HG02885 (cell line): ENCODE data around the gene FAM83G.

Source experiments
- ATAC-seq: cut with Tn5 transposase; IDR thresholded peaks from one replicate; pipeline ENCODE4 v1.9.1; 2021; ENCODE audit warnings: mild to moderate bottlenecking; ENCODE audit not compliant: unreplicated experiment, poor library complexity

The FAM83G gene

DNA sequence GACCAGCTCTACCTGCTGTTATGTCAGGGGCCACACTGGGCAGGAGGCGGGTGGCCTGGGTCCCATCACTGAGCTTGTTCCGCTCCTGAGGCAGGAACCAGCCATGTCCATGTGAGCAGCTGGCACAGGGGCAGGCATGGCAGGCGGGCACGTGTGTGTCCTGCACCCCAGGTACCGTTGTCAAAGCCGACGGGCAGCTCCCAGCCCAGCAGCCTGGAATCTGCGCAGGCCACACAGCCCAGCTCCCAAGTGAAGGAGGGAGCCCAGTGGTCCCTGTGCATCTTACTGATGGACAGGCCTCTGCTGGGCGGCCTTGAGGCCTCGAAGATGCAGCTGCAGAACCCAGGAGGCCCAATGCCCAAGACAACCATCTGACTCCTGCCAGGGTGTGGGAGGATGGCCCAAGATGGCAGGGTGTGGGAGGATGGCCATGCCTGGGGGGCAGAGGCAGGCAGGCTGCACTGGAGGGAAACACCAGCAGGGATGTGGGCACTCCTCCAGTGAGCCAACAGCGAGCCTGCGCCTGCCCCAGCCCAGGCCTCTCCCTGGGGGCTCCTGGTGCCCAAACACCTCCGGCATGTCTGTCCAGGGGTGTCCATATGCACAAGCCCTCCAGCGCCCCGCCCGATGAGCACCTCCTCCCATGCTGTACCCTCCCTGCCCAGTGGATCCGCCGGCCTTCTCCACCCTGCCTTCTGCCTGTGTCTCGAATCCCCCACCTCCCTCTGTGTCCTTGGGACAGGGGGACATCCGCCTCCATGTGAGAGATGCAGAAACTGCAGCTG is 12.8 kb downstream of the FAM83G start:
- no peak for ATAC-seq

DNA sequence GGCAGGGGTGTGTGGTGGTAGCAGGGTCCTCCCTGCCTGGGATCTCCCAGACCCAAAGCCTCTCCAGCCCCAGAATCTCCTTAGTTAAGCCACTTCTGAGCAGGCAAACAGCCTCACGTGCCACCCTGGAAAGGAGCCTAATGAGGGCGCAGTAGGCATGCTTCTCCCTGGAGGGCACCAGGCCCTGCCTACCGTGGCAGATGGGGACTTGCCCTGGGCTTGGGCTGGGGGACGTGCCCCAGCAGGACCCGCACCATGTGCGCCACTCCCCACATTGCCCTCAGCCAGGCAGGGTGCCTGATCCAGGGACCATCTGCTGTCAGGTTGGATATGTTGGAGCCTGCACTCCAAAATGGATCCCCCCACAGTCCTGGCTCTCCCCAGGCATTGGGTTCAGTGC is 14.2 kb downstream of the FAM83G start:
- no peak for ATAC-seq

DNA sequence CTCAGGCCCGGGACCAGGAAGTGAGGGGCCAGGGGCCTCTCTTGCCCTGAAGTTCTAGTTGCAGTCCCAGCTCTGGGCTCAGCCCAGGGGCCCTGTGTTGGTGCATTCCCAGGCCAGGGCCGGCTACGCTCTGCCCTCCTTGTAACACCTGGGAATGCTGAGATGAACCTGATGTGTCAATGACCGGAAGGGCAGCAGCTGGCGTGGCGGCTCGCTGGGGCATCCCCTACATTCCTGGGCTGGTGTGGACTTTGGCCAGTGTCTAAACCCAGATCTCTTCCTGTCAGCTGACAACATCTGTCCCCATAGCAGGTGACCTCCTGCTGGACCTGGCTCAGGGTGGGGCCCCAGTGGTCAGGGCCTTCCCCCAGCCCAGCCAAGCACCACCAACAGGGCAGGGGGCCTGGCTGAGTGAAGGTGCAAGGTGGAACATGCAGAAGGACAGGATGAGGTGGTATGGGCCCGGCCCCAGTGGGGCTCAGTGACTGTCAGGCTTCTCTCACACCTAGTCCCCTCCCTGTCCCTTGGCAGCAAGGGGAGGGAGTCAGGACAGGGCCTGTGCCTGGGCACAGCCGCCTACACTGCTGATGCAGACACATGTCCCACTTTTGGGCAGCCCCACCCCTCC is 15.9 kb downstream of the FAM83G start:
- no peak for ATAC-seq

DNA sequence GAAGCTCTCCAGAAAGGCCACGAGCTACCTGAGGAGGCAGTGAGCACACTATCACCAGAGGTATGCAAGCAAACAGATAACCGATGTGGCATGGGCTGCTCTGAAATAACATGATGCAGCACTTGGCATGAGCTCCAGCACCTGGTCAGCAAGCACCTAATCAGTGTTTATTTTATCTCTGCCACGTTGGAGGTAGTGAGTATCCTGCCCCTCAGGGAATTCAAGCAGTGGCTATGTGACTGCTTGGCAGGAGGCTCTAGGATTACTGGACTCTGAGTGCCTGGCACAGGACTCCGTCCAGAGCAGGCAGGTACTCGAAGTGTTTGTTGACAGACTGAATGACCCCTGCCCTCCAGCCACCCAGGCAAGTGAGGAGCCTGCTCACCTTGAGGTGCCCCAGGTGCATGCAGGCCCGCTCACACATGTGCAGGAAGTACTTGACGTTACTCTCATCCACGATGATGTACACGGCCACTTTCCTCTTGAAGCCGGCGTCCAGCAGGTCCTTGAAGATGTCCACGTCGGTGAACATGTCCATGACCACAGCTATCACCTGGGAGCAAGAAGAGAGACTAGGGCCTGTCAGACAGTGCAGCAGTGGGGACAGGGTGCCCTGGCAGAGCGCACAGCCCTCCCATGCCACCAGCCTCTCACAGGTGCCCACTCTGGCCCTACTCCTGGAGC is 16.6 kb downstream of the FAM83G start:
- ATAC-seq: no peak

DNA sequence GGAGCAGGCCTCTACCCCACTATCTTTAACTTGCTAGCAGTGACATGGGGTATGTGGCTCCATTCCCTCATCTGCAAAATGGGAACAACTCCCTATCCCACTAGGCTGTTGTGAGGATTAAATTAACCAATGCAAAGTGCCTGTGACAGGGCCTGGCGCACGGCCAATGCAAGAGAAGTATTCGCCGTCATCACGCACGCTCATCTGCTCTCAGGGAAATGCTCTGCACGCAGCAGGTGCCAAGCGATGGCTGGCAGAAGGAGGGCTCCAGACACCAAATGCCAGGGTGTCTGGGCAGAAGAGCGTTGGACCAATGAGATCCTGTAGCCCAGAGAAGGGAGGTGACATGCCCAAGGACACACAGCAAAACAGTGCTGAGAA is 17.3 kb downstream of the FAM83G start:
- no peak for ATAC-seq

DNA sequence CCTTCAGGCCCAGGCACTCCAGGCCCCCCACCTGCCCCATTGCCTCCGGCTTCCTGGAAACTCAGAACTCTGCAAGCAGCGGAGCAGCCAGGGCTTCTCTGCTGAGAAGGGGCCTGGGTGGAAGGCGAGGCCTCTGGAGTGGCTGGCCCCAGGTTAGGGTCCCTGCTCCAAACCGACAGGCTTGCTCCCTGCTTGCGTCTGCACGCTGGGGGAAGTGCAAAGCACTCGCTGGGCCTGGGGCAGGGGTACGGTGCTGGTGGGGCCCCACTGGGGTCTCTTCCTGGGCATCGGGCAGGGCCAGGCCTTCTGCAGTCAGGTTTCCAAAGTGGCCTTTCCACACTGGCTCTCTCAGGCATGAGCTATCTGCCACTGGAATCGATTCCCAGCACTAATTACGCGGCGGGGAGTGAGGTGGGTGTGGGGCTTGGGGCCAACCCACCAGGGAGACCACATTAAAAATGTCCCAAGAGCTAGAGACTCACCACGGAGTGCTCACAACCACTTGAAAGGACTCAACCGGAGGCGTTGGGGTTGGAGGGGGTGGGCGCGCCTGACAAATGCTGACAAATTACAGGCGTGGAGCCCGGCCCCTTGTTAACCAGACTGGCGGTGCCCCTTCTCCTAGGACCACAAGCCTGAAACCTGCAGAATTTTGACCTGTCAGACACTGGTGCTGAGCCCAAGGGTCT is 17.9 kb downstream of the FAM83G start:
- ATAC-seq: no peak

DNA sequence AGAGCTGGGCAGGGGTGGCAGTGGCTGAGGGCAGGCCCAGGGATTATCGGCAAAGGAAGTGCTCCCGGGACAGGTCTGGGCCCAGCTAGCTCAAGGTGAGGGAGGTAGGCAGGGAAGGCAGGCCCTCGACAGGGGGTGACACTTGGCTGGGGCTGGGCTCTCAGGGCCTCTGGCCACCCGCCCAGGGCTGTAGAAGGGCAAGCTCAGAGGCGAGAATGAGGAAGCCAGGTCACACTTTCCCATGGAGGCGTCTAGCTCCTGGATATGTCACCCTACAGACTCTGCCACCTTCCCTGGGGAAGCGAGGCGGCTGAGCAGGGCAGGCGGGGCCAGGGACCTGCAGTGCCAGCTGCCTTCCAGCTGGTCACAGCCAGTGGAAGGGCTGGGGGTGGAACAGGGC is 19.1 kb downstream of the FAM83G start:
- ATAC-seq: no peak

DNA sequence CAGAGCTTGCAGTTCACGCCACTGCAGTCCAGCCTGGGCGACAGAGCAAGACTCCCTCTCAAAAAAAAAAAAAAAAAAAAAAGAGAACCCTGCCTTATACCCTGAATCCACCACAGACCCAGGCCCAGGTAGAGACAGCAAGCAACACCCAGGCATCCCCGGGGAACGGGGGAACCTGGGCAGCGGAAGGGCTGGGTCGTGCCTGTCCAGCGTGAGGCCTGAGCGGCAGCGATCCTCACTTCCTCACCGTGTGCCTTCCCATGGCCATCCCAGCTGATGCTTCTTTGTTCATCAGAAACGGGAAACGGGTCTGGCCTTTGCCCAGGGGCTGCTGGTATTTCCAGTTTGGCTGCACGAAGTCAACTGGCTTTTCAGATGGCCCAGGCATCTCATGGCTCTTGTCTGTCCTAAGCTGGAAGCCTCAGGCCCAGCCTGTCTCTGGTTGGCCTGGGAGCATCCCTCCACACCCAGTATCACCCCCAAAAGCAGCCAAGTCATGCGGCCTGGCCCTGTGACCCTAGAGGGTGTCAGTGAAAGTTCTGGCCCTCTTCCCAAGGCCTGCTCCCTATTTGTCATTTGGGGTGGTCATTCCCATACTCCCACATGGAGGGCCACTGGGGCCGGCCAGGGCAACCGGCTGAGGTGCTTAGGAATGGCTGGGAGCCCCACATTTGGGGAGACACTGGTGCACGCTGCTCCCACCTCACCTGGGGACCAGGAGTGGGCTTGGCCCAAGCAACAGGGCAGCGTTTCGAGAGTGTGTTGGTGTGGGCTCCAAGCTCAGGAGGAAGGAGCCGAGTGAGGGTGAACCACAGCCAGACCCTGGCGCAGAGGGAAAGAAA is 20.1 kb downstream of the FAM83G start:
- ATAC-seq: no peak

DNA sequence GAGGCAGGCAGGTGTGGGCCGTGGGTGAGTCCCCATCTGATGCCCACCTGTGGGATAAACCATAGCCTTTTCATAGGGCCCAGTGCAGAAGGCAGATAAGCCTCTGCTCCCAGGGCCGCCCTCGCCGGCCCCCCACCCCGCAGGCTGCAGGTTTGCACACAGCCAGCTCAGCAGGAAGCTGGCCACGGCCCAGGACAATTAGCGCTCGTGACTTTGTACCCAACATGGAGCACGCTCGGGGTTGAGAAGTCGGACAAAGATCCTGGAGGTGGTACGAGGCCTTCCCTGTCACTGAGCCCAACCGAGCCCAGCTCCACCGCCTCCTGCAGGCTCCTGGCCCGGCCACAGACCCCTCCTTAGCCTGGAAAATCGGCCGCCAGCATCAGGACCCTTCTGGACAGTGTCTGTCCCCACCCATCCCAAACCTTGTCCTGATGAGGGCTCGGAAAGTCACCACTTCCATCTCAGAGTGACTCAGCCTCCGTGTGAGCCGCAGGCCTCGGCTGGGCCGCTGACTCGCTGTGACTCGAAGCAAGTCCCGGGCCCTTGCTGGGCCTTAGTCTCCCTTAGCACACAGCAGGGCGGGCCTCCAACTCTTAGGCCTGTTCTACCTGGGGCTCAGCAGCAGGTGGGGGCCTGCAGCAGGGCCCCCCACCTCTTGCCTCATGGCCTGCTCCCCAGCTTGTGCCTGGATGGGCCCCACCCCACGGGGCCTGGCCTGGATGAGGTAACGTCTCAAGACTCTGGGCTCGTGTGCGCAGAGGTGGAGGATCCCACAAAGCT is 22.7 kb downstream of the FAM83G start:
- ATAC-seq: no peak

DNA sequence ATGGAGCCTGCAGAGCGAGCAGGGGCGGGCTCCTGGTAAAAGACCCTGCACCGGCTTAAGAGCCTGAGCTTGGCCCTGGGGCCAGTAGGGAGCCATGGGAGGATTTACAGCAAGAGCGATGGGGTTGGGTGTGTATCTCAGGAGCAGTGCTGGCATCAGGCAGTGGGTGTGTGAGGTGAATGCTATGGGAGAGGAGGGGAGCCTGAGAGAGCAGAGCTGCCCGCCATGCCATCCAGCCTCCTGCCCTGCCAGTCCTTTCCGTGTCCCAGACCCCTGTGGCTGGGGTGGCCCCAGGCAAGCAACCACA is 23.3 kb downstream of the FAM83G start:
- no peak for ATAC-seq

DNA sequence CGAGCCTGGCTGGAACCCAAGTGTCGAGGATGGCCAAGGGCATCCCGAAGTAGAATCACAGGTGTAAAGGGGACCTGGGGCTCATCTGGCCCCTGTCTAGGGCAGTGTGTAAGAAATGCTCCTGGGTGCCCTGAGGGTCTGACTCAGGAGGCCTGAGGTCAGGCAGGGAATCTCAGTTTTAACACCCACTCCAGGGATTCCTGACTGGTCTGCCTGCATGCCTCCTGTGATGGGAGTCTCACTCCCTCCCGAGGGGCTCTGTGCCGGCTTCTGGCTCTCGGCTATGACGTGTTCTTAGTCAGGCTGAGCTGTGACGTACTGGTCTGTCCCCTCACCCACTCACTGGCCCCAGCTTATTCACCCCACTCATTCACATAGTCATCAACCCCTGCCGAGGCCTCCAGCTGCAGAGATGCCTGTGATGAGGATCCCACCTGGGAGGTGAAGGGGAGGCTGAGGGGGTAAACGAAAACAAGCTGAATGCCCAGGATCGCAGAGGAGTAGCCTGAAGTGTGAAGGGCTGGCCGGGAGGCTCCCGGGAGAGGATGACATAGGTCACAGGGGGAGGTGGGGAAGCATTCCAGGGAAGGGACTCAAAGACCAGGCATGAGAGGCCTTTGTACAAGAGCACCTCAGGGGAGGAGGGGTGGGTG is 23.8 kb downstream of the FAM83G start:
- no peak for ATAC-seq

DNA sequence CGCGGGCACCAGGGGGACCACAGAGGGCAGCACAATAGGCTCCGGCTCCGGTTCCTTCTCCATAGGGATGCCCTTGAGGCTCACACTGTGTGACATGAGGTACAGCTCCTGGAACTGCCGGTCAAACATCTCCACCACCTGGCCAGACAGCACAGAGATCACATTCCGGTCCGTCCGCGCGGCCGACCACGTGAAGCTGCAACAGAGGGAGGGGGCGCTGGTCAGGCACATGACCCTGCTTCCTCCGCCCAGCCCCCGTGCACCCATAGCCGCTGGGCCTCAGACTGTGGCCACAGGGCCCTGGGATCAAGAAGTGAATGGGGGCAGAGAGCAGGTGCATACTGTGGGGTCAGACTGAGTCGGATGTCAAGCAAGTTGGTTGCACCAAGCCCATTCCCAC is 25.9 kb downstream of the FAM83G start:
- ATAC-seq: no peak

DNA sequence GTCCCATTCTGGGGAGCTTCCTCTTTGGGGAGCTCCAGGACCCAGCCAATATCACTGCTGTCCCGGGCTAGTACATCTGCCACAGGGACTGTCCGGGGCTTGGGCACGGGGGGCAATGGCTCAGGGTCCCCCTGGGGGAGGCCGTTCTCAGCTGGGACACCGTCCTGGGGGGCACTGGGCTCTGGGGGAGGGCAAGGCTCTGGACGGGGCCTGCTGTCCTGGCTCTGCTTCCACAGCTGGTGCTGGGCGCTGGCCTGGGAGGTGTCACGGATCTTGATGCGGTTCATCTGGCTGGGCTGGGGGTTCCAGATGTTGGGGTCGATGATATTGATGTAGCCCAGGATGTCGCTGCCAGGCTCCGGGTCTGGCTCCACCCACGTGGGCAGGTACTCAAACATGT is 26.5 kb downstream of the FAM83G start:
- ATAC-seq: no peak

DNA sequence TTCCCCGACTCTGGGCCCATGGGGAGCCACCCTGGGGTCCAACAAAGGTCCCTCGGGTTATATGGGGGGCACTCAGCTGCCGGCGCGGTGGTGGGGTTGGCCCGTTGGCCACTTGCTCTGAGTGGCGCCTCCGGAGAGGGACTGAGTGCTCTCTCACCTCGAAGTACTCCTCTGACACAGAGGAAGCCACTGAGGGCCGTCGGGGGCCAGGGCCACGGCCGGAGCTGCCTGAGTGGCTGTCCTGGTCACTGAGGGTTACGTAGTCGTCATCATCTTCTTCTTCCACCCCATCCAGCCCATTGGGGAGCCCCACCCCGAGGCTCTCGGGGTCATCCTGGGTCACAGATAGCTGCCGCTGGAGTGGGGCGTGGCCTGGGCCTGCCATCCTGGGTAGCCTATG is 26.9 kb downstream of the FAM83G start:
- ATAC-seq: no peak

DNA sequence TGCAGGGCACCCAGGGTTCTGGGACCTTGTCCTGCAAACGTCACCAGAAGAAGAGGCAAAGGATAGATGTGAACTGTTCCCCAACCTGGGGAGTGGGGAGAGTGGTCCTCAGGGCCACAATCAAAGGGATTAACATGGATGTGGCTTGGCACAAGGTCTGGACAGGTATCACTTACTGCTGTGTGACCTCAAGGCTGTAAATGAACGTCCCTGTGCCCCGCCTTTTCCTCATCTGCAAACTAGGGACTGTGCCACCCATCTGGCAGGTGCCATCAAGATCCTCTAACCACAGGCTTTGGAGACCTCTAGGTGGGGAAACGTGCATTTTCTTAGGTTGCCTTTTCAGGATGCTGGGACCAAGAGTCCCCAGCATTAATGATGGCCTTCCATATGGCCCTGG is 27.5 kb downstream of the FAM83G start:
- no peak for ATAC-seq

DNA sequence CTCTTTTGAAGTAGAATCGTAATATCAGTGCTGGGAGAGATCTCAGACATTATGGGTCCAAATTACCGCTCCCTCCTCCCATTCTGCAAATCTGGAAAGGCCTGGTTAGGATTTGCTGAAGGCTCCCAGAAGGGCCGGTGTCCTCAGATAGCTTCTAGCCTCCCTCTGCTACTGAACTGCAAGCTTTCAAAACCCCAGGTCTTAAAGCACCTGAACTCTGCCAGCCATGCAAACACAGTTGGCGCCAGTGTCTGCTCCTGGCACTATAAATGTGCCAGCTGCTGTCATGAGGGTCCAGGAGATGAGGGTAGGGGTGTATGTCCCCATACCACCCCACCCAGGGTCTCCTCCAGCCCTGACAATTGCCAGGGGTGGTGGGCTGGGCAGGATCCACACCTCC is 28.4 kb downstream of the FAM83G start:
- no peak for ATAC-seq

DNA sequence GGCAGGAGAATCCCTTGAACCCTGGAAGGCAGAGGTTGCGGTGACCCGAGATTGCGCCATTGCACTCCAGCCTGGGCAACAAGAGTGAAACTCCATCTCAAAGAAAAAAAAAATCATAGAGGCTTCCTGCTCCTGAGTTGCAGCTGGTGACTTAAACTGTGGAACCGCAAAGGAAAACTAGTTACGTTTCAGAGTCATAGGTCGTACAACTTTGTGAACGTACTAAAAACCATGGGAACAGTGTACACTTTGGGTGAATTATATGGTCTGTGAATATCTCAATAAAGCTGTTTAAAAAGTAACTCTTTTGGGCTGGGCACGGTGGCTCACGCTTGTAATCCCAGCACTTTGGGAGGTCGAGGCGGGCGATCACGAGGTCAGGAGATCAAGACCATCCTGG is 29.0 kb downstream of the FAM83G start:
- no peak for ATAC-seq

DNA sequence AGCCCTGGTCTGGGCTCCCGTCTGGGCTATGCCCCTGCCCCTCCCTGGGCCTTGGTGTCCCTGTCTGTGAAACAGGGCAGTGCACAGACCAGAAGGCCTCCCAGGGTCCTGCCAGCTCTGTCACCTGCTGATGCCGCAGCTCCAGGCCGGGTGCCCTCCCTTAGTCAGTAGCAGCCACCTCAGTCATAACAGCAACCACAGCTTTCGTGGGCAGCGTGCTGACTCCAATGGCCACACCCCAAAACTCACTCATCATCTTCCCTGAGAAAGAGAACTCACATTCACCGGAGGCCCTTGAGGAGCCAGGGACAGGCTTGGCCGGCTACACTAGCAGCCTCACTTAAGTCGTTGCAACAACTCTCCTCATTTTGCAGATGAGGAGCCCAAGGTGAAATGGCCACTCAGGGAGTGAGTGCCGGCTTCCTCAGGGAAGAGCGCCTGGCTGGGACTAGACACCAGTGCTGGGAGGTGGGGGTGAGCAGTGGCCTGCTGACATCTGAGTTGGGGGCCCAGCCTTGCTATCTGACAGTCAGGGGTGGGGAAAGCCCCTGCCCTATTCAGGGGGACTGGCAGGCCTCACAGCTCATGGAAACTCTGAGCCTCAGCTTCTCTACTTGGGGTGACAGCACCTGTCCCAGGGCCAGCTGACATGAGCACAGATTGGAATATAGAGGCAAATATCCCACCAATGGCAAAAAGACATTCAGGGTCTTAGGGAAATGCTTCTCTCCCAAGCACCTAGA is 30.0 kb downstream of the FAM83G start:
- ATAC-seq: no peak
